Left ventricle myocardium superior (tissue), 1 donor: ENCODE measurements around the gene KANSL3. TPM values are rescaled to one million over a fixed set of nuclear protein-coding genes. Genes with fewer than 3 reads are reported as not detected.

Experiments
- ATAC-seq: fragments of 200-7000 bp; cut with Tn5 transposase; one replicate; pipeline ENCODE4 v1.9.1; 2020; ENCODE audit warnings: mild to moderate bottlenecking, moderate library complexity
- DNase-seq: peaks from one replicate; pipeline ENCODE4 v3.0.0-alpha.2; 2020
- intact Hi-C: fragments of 100-400 bp; cut with micrococcal nuclease; formaldehyde crosslinking; loops from one replicate; pipeline ENCODE4 v1.11.0; 2022
- total RNA-seq: library from RNA; stranded (reverse); fragmentation: NEBNext Ultra II Directional; extraction: Animal tissue kit (Norgen Biotek cat#: 25700); gene quantifications from one replicate; pipeline ENCODE4 v1.2.1, GENCODE V29; 2021
- donor health status: DM: no; HTN: yes; CAD: no; lungs with severe emphysema.

Gene KANSL3
- total RNA-seq, 1 donor from 2014 or later = 30.9 TPM

DNA sequence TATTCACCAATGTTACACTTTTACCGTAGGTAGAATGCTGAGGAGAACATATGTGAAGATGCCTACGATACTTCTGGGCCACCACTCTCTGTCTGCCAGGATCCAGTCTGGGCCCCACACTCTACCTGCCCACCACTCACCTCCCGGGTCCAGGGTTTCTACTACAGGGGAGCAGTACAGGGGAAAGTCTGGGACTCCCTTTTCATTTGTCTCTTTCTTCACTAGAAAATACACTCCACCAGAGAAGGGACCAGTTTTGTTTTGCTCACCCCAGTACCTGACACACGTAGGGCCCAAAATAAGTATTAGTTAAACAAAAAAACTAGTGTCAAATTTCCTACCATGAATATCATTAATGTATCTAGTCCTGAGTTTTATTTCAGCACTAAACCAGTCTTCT lies 21.1 kb downstream of the KANSL3 start:
- intact Hi-C loops = no loop called here
- ATAC-seq = no peak
- no peak for DNase-seq

DNA sequence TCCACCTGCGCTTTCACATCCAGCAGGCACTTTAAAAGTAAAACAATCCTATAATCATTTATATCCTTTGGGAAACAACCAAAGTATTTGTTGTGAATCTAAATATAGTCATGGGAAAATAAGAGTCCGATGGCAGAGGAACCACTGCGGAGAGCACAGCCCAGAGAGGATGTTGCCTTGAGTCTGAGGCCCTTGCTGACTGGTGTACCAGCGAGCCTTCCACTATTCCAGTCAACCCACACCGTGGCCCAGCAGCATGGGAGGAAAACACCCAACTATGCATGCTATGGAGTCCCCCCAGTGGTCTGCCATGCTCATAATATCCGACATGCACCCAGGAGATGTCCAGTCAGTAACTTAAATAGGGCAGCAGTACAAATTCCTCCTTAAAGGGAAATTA lies 21.6 kb downstream of the KANSL3 start:
- ATAC-seq (peak; percentile 43), DNase-seq (no peak)
- intact Hi-C loops = no loop called here

GRCh38 chr2:96616128-96616527 lies 22.0 kb downstream of the KANSL3 start:
- ATAC-seq (no peak), DNase-seq (no peak)
- intact Hi-C loops = no loop called here

DNA sequence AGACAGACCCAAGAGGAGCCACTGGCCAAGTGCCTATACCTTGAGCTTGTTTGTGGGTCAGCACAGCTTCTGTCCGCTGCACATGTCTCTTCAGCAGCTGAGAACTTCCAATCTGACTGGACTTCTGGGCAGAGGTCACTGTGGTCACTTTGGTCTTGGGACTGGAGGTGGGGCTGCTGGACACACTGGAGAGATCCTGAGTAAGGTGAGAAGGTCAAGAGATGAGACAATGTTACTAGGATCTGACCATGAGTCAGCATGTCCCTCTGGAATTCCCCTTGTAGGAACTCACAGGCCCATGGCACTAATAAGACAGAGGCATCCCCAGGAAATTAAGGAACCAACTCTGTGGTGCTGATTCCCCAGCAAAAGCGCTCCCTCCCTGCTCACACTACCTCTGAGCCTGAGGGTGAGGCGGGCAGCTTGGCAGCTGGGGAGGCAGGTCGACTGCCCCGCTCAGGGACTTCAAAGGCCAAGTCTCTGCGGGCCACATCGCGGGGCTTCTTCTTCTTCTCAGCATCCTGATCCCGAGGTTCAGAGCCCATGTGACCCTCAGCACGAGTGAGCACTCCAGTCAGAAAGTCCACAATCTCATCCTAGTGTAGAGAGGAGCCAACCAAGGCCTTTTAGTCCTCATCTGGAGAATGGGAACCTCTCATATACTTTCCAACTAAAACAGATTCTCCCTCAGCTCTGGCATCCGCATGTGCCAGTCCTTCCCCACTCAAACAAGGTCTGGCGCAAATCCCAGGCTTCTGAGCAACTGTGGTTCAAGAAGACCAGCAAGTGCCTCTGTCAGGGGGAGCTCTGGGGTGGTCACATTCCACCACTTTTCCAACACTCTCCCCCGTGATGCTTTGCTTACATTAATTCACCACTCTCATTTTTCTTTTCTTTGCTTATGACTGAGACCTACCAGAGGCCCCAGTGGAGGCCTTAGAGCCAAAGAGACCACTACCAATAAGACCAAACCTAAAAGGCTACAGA lies 29.4 kb downstream of the KANSL3 start:
- ATAC-seq (peak; percentile 38), DNase-seq (no peak)
- intact Hi-C loops = no loop called here

DNA sequence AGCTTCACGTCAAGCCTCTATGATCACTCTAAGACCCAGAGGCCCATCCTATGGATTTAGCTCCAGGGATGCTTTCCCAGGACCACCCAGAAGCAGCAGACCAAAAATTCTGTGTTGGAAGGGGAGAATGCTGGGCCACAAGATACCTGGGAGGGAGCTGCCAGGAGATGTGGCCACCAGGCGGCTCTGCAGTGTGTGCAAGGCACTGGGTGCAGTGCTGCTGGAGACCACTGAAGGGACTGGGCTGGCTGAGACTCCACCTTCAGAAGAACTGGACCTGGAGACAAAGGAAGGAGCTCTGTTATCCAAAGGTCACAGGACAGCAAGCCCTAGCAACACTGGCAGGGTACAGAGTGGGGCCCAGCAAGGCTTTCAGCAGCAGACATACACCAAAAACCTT lies 34.0 kb downstream of the KANSL3 start:
- DNase-seq (no peak), ATAC-seq (no peak)
- intact Hi-C loops = no loop called here

GRCh38 chr2:96602330-96602823 lies 35.7 kb downstream of the KANSL3 start:
- DNase-seq (no peak), ATAC-seq (no peak)
- intact Hi-C loops = no loop called here

DNA sequence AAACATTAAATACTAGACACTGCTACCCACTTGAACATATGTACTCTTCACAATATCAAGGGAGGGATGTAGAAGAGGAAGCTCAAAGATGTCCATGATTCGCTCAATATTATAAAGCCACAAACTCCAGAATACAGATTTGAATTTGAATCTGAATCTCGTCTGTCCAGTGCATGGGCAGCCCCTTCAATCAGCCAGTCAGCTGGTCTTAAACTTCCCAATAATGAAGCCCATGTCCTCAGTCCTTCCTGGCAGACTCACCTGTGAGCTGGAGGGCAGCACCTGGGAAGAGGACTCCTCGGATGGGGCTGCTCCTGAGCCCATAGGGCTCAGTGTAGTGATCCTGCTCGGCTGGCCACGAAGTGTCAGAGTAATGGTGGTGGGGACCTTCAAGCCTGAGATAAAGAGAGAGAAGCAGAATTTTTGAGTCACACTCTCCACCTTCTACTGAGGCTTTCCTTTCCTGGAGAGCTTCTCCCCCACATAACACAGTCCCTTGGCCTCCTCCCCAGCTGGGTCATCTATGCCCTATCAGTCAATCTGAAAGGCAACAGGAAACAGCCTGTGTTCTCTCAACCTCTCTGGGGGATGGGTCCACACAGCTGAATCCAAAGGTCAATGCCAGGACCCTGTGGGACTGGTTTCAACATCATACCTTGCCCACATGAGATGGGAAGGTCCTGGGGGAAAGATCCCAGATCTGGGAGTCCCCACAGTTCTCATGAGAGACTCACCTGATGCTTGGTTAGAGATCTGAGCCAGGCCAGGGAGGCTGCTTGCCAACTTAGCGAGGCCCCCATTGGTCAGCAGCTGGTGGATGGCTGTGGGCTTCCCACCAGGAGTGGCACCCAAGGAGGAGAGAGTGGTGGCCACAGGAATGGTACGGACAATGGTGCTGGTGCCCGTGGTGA lies 36.5 kb downstream of the KANSL3 start:
- intact Hi-C loops = no loop called here
- DNase-seq = no peak
- ATAC-seq = no peak

DNA sequence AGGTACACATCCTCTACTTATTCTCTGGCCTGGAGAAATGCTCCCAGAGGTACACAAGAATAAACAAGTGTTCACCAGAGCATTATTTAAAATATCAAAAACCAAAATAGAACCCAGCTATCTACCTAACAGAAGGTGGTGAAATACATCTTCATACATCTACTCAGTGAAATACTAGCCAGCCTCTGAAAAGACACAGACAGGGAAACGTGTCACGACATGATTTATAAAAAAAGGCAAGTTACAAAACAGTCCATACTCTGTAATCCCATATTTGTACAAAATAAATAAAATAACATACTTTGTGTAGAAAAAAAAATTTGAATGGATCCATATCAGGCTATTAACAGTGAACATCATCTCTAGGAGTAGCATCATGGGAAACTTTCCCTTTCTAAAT lies 38.2 kb downstream of the KANSL3 start:
- intact Hi-C loops = no loop called here

DNA sequence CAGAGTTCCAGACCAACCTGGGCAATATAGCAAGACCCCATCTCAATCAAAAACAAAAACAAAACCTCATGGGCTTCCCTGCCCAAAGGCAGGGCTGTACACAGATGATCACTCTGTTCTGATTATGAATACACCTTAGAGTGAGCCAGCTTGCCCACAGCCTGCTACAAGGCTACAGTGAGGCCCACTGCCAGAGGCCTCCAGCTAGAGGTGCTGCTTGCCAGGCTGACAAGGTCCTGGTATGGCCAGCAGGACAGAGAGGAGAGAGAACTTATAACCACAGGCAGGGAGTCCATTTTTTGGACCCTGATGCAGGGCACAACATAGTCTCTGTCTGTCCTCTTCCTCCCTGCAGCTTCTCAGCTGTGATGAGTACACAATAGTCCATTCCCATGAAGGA lies 41.5 kb downstream of the KANSL3 start:
- intact Hi-C loops = no loop called here
- ATAC-seq (peak; percentile 45), DNase-seq (peak; percentile 45)

More for the DNA sequence above, 38.2 kb downstream of the KANSL3 start:
- DNase-seq (no peak), ATAC-seq (no peak)

DNA sequence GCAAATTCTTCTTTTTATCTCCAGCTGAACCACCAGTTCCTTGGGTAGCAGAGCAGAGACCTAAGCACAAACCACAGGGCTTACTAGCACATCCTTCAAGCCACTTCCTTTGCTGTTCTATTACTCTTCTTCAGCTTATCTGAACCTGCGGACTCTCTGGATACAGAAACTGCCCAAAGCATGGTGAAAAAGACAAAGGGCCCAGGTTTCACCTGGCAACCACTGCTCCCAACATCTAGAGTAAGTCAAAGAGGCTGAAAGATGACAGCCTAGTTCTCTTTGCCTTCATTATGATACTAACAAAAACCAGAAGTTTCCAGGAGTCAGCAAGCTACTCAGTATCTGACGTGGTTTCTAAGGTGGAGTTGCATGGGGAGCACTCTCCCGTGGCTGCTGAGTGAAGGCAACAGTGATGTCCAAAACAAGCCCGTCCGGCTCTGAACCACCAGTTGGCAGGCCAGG lies 43.4 kb downstream of the KANSL3 start:
- ATAC-seq (no peak), DNase-seq (no peak)
- intact Hi-C loops = no loop called here

DNA sequence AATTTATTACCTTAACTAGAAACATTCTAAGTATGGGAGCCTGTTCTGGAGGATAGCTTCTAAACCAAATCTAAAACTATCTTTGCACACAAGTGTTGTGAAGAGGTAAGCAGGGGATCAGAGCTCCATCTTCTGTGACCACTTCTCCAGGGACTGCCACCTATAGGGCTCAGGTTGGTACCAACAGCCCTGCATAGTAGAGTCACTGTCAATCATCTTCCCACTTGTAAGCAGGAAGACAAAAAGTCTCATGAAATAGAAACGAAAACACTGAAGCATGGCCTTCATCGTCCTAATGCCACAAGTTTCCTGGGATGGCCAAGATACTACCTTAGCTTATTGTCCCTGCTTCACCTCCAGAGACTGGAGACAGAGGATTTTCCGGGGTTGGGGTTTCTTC lies 43.8 kb downstream of the KANSL3 start:
- no peak for DNase-seq
- no peak for ATAC-seq
- intact Hi-C loops = no loop called here

DNA sequence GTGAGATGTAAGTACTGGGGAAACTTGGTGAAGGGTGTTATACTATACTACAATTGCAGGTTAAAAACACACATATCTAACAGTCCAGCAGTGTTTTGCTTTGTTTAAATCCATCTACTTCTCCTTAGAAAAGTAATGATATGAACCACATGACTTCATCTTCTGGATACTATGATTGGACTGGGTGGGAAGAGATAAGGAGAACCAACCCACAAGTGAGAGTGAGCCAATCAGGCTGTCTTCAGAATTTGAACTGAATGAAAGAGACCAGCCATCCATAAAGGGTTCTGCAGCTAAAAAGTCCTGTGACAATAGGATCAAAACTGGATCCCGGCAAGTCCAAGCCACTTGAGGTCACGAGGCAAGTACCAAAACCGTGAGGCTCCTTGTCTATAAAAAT lies 46.6 kb downstream of the KANSL3 start:
- ATAC-seq (no peak), DNase-seq (no peak)
- intact Hi-C loops = no loop called here

GRCh38 chr2:96591054-96591453 lies 47.1 kb downstream of the KANSL3 start:
- intact Hi-C loops = no loop called here
- ATAC-seq (peak; percentile 59), DNase-seq (no peak)

- no peak for ATAC-seq
- intact Hi-C loops = no loop called here
- DNase-seq = no peak
These were observed 50.3 kb downstream of the KANSL3 start for GRCh38 chr2:96587843-96588242.

- intact Hi-C loops = no loop called here
- DNase-seq = no peak
- ATAC-seq = peak; percentile 71
These were observed 54.1 kb downstream of the KANSL3 start for GRCh38 chr2:96584017-96584416.

DNA sequence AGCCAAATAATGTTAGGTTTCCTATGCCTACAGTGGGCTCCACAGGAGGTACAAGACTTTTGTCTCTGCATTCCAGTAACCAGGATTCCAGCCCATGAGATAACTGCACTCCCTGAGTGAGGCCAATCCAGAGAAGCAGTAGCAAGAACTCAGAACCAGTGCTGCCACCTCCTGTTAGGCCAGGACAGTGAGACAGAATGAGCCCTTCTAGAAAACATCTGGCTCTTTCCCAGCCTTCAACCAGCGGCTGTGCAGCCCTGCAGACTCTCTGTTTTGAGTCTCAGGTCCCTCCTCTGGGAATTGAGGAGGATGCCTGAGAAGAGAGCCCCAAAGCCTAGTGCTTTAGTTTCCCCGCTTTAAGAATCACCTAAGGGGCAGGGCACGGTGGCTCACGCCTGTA lies 57.3 kb downstream of the KANSL3 start:
- peak; percentile 35 for DNase-seq
- peak; percentile 68 for ATAC-seq
- intact Hi-C loops = no loop called here

- intact Hi-C loops = no loop called here
- ATAC-seq = no peak
- DNase-seq = no peak
These were observed 58.7 kb downstream of the KANSL3 start for GRCh38 chr2:96579422-96579821.

- ATAC-seq (no peak), DNase-seq (no peak)
- intact Hi-C loops = no loop called here
These were observed 59.4 kb downstream of the KANSL3 start for GRCh38 chr2:96578731-96579130.

DNA sequence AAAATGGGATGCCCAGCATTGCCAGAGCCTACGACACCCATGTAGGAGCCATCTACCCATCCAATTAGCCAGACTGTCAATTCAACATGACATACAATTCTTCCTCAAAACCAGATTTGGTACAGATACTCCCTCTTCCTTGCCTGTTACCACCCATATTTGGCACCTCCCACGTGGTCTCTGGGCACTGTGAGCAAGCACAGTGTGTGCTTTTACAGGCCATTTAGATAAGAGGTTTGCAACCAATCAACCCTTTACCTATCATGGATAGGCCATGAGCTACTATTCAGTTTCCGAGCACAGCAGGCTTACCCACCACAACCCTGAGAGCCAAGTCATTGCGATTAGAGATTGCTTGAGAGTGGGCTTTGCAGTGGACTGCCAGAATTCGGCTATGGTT lies 60.6 kb downstream of the KANSL3 start:
- ATAC-seq (no peak), DNase-seq (no peak)
- intact Hi-C loops = no loop called here
